HCT116 (cell line): ENCODE measurements around the gene AKR1E2.

Experiments used
- ATF3 ChIP-seq: IDR thresholded peaks from 2 replicates; pipeline ENCODE4 v1.6.1; 2012
- CBX3 ChIP-seq: IDR thresholded peaks from 2 replicates; pipeline ENCODE4 v1.6.1; 2012; ENCODE audit warnings: low read depth
- CEBPB ChIP-seq: IDR thresholded peaks from 2 replicates; pipeline ENCODE4 v1.6.1; 2012; ENCODE audit warnings: low read depth
- EGR1 ChIP-seq: IDR thresholded peaks from 2 replicates; pipeline ENCODE4 v1.6.1; 2012; ENCODE audit warnings: low read depth
- EZH2 ChIP-seq: fragments of 200-600 bp; sonication (generic); IDR thresholded peaks from 2 replicates; pipeline ENCODE4 v1.6.1; 2017; ENCODE audit warnings: antibody characterized with exemption, mixed run types
- EZH2phosphoT487 ChIP-seq: fragments of 200-600 bp; IDR thresholded peaks from 2 replicates; pipeline ENCODE4 v1.6.1; 2018; ENCODE audit warnings: antibody characterized with exemption, borderline replicate concordance
- POLR2A ChIP-seq: IDR thresholded peaks from 2 replicates; pipeline ENCODE4 v1.7.0; 2011; ENCODE audit warnings: borderline replicate concordance; ENCODE audit not compliant: insufficient read depth, insufficient read length; ENCODE audit errors: extremely low read depth
- POLR2AphosphoS5 ChIP-seq: IDR thresholded peaks from 2 replicates; pipeline ENCODE4 v1.6.1; 2011; ENCODE audit warnings: mild to moderate bottlenecking, low read depth, low read length, moderate library complexity
- SIN3A ChIP-seq: IDR thresholded peaks from 2 replicates; pipeline ENCODE4 v1.6.1; 2012; ENCODE audit warnings: low read depth
- SP1 ChIP-seq: IDR thresholded peaks from 2 replicates; pipeline ENCODE4 v1.6.1; 2012; ENCODE audit warnings: low read depth
- SRF ChIP-seq: IDR thresholded peaks from 2 replicates; pipeline ENCODE4 v1.6.1; 2012; ENCODE audit warnings: low read depth
- YY1 ChIP-seq: IDR thresholded peaks from 2 replicates; pipeline ENCODE4 v1.6.1; 2011; ENCODE audit warnings: low read length, low read depth, moderate library complexity, mild to moderate bottlenecking; ENCODE audit not compliant: insufficient replicate concordance; ENCODE audit errors: extremely low read depth
- TF ChIP-seq, protein P1 (sequence below), 3 experiments: fragments of 200-600 bp in 1 of 3; sonication (generic) in 1 of 3; IDR thresholded peaks in 2 of 3; conservative IDR thresholded peaks in 1 of 3; 2 replicates each; pipeline ENCODE4 v1.5.1; 2012 to 2017; ENCODE audit warnings: low read depth in 2 of 3, low read length in 2 of 3, antibody characterized with exemption in 1 of 3, borderline replicate concordance in 1 of 3, control low read depth in 1 of 3, mild to moderate bottlenecking in 1 of 3, mixed read lengths in 1 of 3, mixed run types in 1 of 3, moderate library complexity in 1 of 3; ENCODE audit not compliant: insufficient read depth in 1 of 3

- TF ChIP-seq, protein P1, sequence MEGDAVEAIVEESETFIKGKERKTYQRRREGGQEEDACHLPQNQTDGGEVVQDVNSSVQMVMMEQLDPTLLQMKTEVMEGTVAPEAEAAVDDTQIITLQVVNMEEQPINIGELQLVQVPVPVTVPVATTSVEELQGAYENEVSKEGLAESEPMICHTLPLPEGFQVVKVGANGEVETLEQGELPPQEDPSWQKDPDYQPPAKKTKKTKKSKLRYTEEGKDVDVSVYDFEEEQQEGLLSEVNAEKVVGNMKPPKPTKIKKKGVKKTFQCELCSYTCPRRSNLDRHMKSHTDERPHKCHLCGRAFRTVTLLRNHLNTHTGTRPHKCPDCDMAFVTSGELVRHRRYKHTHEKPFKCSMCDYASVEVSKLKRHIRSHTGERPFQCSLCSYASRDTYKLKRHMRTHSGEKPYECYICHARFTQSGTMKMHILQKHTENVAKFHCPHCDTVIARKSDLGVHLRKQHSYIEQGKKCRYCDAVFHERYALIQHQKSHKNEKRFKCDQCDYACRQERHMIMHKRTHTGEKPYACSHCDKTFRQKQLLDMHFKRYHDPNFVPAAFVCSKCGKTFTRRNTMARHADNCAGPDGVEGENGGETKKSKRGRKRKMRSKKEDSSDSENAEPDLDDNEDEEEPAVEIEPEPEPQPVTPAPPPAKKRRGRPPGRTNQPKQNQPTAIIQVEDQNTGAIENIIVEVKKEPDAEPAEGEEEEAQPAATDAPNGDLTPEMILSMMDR (IDR thresholded peaks at IDR 0.05 in 2 of 3, conservative IDR thresholded peaks at IDR 0.05 in 1 of 3; ENCODE audit: borderline replicate concordance in 1 of 3, insufficient read depth in 1 of 3, low read depth in 2 of 3, low read length in 2 of 3), result no peak
- no peak for TF ChIP-seq POLR2A
- no peak for TF ChIP-seq POLR2AphosphoS5
- no peak for TF ChIP-seq SRF
- TF ChIP-seq YY1, result no peak
- TF ChIP-seq ATF3, result no peak
- TF ChIP-seq EZH2, result no peak
- TF ChIP-seq EZH2phosphoT487, result no peak
- TF ChIP-seq SIN3A, result no peak
- no peak for TF ChIP-seq SP1
- TF ChIP-seq CEBPB, result no peak
- no peak for TF ChIP-seq EGR1
- no peak for TF ChIP-seq CBX3
Observed at GRCh38 chr10:4825456-4825867, 545 bp upstream of the AKR1E2 start.
